ENCODE measurements around the gene S100A7.

Gene S100A7

DNA sequence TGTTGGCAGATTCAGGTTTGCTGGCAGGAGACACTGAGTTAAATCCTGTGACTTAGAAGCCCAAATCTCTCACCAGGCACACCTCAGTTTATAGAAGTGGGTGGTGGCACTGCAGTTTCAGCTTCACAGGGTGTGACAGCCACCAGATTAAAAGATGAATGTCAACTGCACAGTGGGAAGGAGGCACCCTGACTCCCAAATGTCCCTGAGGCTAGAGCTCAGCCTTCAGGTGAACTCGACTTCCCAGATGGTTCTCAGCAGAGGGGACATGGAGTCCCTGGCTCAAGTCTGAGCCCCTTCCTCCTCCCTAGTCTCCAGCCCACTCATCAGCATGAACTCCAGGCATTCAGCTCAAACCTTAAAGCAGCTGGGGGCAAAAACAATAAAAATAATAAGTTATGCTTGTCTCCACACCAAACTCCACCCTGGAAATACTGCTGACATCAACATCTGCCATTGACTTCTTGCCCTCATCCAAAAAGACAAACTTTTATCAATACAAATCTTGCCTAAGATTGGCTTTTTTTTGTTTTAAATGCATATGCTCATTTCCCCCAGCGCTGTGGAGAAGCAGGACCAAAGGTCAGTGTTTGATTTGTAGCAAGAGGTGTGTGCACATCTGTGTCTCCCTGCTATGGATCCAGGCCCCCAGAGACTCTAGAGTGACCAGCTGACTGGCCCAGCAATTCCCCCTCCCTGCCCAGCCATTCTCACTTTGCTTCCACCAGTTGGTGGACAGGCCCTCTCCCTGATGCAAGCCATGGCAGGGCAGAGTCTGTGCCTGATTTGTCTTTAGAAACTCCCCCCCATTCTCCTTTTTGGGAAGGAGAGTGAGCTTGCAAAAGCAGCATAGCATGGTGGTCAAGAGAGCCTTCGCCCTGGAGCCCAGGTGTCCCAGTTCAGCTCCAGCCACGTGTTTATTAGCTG is 18.5 kb upstream of the S100A7 start:
- H3K4me3 ChIP-seq (ENCODE audit: severe bottlenecking), result no peak overlapping the region
- no peaks in the 10 kb centered on the region for H3K9me3 ChIP-seq (ENCODE audit: severe bottlenecking)
- H3K4me1 ChIP-seq (ENCODE audit: insufficient read depth, poor library complexity, severe bottlenecking), result no peaks in the 10 kb centered on the region
- ATAC-seq (ENCODE audit: low read depth), result no peak
- TF ChIP-seq CTCF (IDR thresholded peaks at IDR 0.05; ENCODE audit: poor library complexity, severe bottlenecking), result no peak
- H3K27me3 ChIP-seq (ENCODE audit: insufficient read depth, poor library complexity, severe bottlenecking), result no peaks in the 10 kb centered on the region
- no peak for DNase-seq (ENCODE audit: low spot score)
- no peak overlapping the region for H3K27ac ChIP-seq (ENCODE audit: poor library complexity, severe bottlenecking)
- no peaks in the 10 kb centered on the region for H3K36me3 ChIP-seq (ENCODE audit: low read depth)

- no peak for ATAC-seq (ENCODE audit: low read depth)
- Histone ChIP-seq H3K27ac (ENCODE audit: poor library complexity, severe bottlenecking) (no peak overlapping the region), H3K4me1 (ENCODE audit: insufficient read depth, poor library complexity, severe bottlenecking) (no peaks in the 10 kb centered on the region), H3K27me3 (ENCODE audit: insufficient read depth, poor library complexity, severe bottlenecking) (no peaks in the 10 kb centered on the region), H3K9me3 (ENCODE audit: severe bottlenecking) (no peaks in the 10 kb centered on the region), H3K4me3 (ENCODE audit: severe bottlenecking) (no peak overlapping the region), H3K36me3 (ENCODE audit: low read depth) (no peaks in the 10 kb centered on the region)
- TF ChIP-seq CTCF (IDR thresholded peaks at IDR 0.05; ENCODE audit: poor library complexity, severe bottlenecking), result no peak
- DNase-seq (ENCODE audit: low spot score), result no peak
Observed at GRCh38 chr1:153478047-153478691, 17.7 kb upstream of the S100A7 start.

DNA sequence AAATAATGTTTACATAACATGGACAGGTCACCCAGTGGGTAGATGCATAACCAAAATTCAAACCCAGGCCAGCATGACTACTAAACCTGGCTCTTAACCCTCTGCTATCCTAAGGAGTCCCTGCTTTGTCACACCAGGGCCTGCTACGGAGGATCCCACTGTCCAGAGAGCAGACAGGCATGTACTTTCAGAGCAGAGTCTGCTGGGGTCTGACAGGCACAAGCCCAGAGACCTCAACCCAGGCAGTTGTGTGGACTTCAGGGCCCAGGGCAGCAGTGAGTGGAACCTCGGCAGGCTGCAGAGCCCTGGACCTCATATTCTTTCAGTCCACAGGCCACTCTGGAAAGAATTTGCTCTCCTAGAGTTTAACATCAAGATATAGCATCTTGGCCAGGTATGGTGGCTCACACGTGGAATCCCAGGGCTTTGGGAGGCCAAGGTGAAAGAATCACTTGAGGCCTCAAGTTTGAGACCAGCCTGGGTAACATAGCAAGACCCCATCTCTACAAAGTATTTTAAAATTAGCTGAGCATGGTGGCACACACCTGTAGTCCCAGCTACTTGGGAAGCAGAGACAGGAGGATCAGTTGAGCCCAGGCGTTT is 16.1 kb upstream of the S100A7 start:
- H3K27me3 ChIP-seq (ENCODE audit: insufficient read depth, poor library complexity, severe bottlenecking), result no peaks in the 10 kb centered on the region
- no peak overlapping the region for H3K4me3 ChIP-seq (ENCODE audit: severe bottlenecking)
- ATAC-seq (ENCODE audit: low read depth), result no peak
- DNase-seq (ENCODE audit: low spot score), result no peak
- no peaks in the 10 kb centered on the region for H3K36me3 ChIP-seq (ENCODE audit: low read depth)
- no peak for TF ChIP-seq CTCF (IDR thresholded peaks at IDR 0.05; ENCODE audit: poor library complexity, severe bottlenecking)
- no peak overlapping the region for H3K27ac ChIP-seq (ENCODE audit: poor library complexity, severe bottlenecking)
- no peaks in the 10 kb centered on the region for H3K4me1 ChIP-seq (ENCODE audit: insufficient read depth, poor library complexity, severe bottlenecking)
- H3K9me3 ChIP-seq (ENCODE audit: severe bottlenecking), result no peaks in the 10 kb centered on the region

DNA sequence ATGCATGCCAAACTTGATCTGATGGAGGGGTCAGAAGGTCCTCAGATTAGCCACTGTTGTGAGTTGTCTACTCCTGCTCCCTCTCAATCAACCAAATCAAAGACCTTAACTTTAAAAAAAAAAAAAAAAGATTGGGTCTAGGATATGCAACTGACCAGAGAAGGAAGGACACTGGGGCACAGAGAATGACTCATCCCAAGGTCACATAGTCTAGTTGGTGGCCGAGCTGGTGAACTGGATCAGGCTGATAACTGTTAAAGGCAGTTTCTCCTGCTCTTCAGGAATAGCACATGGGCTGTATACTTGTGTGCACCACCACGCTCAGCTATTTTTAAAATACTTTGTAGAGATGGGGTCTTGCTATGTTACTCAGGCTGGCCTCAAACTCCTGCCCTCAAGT is 14.8 kb upstream of the S100A7 start:
- DNase-seq (ENCODE audit: low spot score), result no peak

More for the DNA sequence above, 14.8 kb upstream of the S100A7 start:
- no peak overlapping the region for H3K27ac ChIP-seq (ENCODE audit: poor library complexity, severe bottlenecking)
- no peak for TF ChIP-seq CTCF (IDR thresholded peaks at IDR 0.05; ENCODE audit: poor library complexity, severe bottlenecking)
- ATAC-seq (ENCODE audit: low read depth), result no peak
- H3K9me3 ChIP-seq (ENCODE audit: severe bottlenecking), result no peaks in the 10 kb centered on the region
- H3K27me3 ChIP-seq (ENCODE audit: insufficient read depth, poor library complexity, severe bottlenecking), result no peaks in the 10 kb centered on the region
- H3K4me3 ChIP-seq (ENCODE audit: severe bottlenecking), result no peak overlapping the region
- no peaks in the 10 kb centered on the region for H3K36me3 ChIP-seq (ENCODE audit: low read depth)
- H3K4me1 ChIP-seq (ENCODE audit: insufficient read depth, poor library complexity, severe bottlenecking), result no peaks in the 10 kb centered on the region

Measured in RWPE2 (cell line).